Mucosa of descending colon (tissue), 3 donors: Measurements from ENCODE around the gene HDGF. TPM values are rescaled to one million over a fixed set of nuclear protein-coding genes. Genes with fewer than 3 reads are reported as not detected.
"Not testable (repeated sequence)": the region's sequence is repeated elsewhere in the genome, so short reads cannot be mapped to it uniquely, and the experiment has no call there.

ENCODE experiments used
- ATAC-seq: fragments of 200-7000 bp; cut with Tn5 transposase; one replicate; pipeline ENCODE4 v1.9.1; 2020; ENCODE audit warnings: mild to moderate bottlenecking, moderate library complexity
- DNase-seq, 3 donors: peaks; one replicate each; pipeline ENCODE4 v3.0.0-alpha.2; 2020
- H3K36me3 ChIP-seq: fragments of 200-600 bp; one replicate; pipeline ENCODE4 v1.8.0; 2021; ENCODE audit warnings: low read depth, mild to moderate bottlenecking
- H3K4me1 ChIP-seq: fragments of 200-600 bp; one replicate; pipeline ENCODE4 v1.8.0; 2021; ENCODE audit warnings: low read depth, mild to moderate bottlenecking
- H3K4me3 ChIP-seq: fragments of 200-600 bp; one replicate; pipeline ENCODE4 v1.8.0; 2021; ENCODE audit warnings: mild to moderate bottlenecking
- H3K9me3 ChIP-seq: fragments of 200-600 bp; one replicate; pipeline ENCODE4 v1.8.0; 2021; ENCODE audit warnings: mild to moderate bottlenecking
- intact Hi-C, 2 donors: fragments of 100-400 bp; cut with DNase I in 1 of 2; cut with micrococcal nuclease in 1 of 2; formaldehyde crosslinking; loops; one replicate each; pipeline versions ENCODE4 v1.11.0 to v1.11.1; 2022; cut with DNase I, micrococcal nuclease
- total RNA-seq, 3 donors: library from RNA; stranded (reverse); fragmentation: NEBNext Ultra II Directional in 2 of 3; extraction: Animal tissue kit (Norgen Biotek cat#: 25700) in 2 of 3; gene quantifications; one replicate each; pipeline versions ENCODE4 v1.2.1 to v1.2.4, GENCODE V29; 2021 to 2023
- TF ChIP-seq, protein P1 (sequence below): fragments of 200-600 bp; IDR thresholded peaks from one replicate; pipeline ENCODE4 v1.8.0; 2022; ENCODE audit warnings: antibody characterized with exemption, mild to moderate bottlenecking
- donor health status: DM: no; HTN: no; CAD: no; lungs with moderate emphysema.
- donor health status: DM: no; HTN: no; CAD: no.
- donor health status: DM: no; HTN: yes; CAD: no.

HDGF gene
- total RNA-seq, 3 donors from 2014 or later = 196 to 264 (median 221) TPM

DNA sequence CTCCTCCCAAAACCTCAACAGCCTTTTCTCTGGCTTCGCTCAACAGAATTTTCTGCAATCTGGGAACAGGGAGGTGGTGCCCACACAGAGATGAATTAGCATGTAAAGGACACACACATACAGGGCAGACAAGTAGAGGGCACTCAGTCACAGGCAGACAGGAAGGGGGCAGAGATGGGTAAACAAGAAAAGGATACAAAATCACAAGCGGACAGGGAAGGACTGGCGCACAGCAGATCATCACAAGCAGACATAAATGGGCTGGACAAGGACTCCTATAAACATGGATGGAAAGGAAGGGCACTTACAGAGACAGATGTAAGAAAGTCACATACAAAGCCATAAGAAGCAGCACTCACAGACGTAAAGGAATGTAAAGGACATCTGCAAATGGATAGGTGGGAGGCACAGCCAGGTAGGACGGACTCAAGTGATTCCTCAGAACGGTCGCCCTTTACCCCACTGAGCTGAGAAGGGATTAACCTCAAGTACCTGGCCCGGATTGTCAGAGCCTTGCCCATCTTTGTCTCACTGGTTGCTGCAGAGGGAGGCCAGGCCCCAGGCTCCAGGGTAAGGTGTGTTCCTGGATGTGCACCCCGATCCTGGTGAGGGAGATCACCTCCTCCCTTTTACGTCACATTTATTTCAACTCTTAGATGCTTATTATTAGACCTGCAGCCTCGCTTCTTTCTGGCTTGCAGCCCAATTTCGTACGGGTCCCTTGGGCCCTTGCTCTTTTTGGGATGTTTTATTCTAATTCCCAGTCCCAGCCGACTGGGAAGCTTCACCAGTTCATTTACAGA lies 15.0 kb upstream of the HDGF start:
- intact Hi-C loops = no loop called here
- DNase-seq = peak in 2 of 3 donors; percentile 69 to 71
- TF ChIP-seq, protein P1, sequence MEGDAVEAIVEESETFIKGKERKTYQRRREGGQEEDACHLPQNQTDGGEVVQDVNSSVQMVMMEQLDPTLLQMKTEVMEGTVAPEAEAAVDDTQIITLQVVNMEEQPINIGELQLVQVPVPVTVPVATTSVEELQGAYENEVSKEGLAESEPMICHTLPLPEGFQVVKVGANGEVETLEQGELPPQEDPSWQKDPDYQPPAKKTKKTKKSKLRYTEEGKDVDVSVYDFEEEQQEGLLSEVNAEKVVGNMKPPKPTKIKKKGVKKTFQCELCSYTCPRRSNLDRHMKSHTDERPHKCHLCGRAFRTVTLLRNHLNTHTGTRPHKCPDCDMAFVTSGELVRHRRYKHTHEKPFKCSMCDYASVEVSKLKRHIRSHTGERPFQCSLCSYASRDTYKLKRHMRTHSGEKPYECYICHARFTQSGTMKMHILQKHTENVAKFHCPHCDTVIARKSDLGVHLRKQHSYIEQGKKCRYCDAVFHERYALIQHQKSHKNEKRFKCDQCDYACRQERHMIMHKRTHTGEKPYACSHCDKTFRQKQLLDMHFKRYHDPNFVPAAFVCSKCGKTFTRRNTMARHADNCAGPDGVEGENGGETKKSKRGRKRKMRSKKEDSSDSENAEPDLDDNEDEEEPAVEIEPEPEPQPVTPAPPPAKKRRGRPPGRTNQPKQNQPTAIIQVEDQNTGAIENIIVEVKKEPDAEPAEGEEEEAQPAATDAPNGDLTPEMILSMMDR = no peak

DNA sequence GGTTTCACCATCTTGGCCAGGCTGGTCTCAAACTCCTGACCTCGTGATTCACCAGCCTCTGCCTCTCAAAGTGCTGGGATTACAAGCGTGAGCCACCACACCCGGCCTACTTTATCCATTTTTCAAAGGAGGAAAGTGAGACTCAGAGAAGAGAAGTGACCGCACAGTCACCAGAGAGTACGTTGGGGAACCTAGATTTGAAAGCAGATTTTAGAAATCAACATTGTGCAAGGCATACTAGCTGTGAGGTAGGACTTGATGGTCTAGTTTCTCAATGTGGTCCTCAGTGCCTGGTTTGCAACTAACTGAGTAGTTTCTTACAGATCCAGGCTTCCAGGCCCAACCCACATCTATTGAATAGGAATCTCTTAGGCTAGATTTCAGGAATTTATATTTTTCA lies 14.2 kb upstream of the HDGF start:
- peaks cover 6% of the 10 kb centered on the region for H3K36me3 ChIP-seq
- H3K4me1 ChIP-seq = peaks cover 20% of the 10 kb centered on the region
- H3K4me3 ChIP-seq = no peak overlapping the region
- no peaks in the 10 kb centered on the region for H3K9me3 ChIP-seq
- DNase-seq = no peak
- intact Hi-C loops = no loop called here
- TF ChIP-seq, protein P1 = no peak
- ATAC-seq = no peak

More for the DNA sequence above, 15.0 kb upstream of the HDGF start:
- H3K36me3 ChIP-seq = peaks cover 6% of the 10 kb centered on the region
- peak; percentile 26 for ATAC-seq
- no peaks in the 10 kb centered on the region for H3K9me3 ChIP-seq
- peak overlapping the region; percentile 91 for H3K4me3 ChIP-seq
- H3K4me1 ChIP-seq = peaks cover 20% of the 10 kb centered on the region

DNA sequence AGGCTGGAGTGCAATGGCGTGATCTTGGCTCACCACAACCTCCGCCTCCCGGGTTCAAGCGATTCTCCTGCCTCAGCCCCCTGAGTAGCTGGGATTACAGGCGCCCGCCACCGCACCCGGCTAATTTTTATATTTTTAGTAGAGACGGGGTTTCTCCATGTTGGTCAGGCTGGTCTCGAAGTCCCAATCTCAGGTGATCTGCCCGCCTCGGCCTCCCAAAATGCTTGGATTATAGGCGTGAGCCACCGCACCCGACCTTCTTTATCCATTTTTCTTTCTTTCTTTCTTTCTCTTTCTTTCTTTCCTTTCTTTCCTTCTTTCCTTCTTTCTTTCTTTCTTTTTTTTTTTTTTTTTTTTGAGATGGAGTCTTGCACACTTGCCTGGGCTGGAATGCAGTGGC lies 13.7 kb upstream of the HDGF start:
- intact Hi-C loops, H3K9me3 ChIP-seq, H3K4me3 ChIP-seq, DNase-seq, H3K36me3 ChIP-seq, ATAC-seq: not testable (repeated sequence)
- H3K4me1 ChIP-seq = peaks cover 18% of the 10 kb centered on the region

DNA sequence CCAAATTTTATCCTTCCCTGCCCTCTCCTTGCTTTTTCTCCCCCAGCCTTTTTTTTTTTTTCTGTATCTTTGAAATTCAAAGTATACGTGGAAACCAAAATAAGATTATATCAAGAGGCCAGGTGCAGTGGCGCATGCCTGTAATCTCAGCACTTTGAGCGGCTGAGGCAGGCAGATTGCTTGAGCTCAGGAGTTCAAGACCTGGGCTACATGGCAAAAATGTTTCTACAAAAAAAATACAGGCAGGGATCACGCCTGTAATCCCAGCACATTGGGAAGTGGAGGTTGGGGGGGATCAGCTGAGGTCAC lies 9.3 kb upstream of the HDGF start:
- TF ChIP-seq, protein P1 = no peak
- intact Hi-C loops = no loop called here
- Histone ChIP-seq H3K9me3 (no peaks in the 10 kb centered on the region), H3K4me1 (no peaks in the 10 kb centered on the region), H3K36me3 (no peaks in the 10 kb centered on the region), H3K4me3 (no peak overlapping the region)
- DNase-seq (no peak), ATAC-seq (no peak)

DNA sequence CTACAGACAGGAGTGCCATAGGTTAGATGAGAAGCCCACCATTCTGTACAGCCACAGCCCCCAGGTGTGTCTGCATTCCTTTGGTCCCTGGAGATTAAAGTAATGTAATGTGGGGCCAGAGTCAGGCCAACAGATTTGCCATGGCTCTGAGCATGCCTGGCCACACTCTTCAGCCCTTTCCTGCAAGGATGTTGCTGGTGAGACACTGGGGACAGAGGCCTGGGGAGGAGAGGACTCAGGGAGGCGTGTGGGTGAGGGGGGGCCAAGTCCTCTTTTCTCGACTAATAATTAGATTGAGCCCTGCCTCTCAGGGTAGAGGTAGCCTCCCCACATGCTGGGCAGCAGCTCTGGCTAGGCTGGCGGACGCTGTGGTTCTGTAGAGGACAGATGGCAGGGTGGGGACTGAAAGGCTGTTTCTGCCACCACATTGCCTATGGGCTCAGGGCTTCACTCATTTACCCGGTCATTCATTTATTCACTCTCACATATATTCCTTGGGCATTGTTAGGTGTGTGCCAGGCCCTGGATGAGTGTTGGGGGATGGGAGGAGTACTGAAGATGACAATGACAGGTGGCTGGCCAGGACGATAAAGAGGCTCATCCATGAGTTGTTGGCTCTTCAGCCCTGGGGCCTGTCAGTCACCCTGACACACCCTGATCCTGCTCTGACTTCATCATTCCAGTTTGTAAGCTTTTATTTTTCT lies 8.8 kb upstream of the HDGF start:
- no peaks in the 10 kb centered on the region for H3K36me3 ChIP-seq
- intact Hi-C loops = no loop called here
- no peaks in the 10 kb centered on the region for H3K4me1 ChIP-seq
- H3K9me3 ChIP-seq = no peaks in the 10 kb centered on the region
- TF ChIP-seq, protein P1 = no peak
- ATAC-seq (no peak), DNase-seq (no peak)
- no peak overlapping the region for H3K4me3 ChIP-seq

DNA sequence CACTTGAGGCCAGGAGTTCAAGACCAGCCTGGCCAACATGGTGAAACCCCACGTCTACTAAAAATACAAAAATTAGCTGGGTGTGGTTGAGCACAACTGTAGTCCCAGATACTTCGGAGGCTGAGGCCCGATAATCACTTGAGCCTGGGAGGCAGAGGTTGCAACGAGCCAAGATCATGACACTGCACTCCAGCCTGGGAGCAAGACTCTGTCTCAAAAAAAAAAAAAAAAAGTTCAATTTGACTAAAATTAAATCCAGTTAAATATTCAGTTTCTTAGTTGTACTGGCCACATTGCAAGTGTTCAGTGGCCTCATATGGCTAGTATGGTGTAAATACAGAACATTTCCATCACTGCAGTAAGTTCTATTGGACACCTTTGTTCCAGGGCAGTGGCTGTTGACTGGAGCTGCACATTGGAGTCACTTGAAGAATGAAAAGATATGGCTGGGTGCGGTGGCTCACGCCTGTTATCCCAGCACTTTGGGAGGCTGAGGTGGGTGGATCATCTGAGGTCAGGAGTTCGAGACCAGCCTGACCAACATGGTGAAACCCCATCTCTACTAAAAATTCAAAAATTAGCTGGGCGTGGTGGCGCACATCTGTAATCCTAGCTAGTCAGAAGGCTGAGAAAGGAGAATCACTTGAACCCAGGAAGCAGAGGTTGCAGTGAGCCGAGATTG lies 6.2 kb upstream of the HDGF start:
- H3K36me3 ChIP-seq, H3K9me3 ChIP-seq, H3K4me1 ChIP-seq, intact Hi-C loops, H3K4me3 ChIP-seq, DNase-seq, ATAC-seq: not testable (repeated sequence)
